Measurements from ENCODE around the gene FOXP1.

FOXP1 gene

GRCh38 chr3:70916375-70917055 is 667.0 kb downstream of the FOXP1 start:
- DNase-seq: no peak

- no peak for DNase-seq
Observed at GRCh38 chr3:70914862-70915261, 668.7 kb downstream of the FOXP1 start.

GRCh38 chr3:70911719-70912118 is 671.8 kb downstream of the FOXP1 start:
- no peak for DNase-seq

- DNase-seq: no peak
Observed at GRCh38 chr3:70905491-70905890, 678.0 kb downstream of the FOXP1 start.

Measured in stimulated activated CD8-positive, alpha-beta memory T cell treated with anti-CD3 and anti-CD28 coated beads, Interleukin-4, amount 100 ng/mL, for 48 hours (primary cell).